Adrenal gland (tissue), 5 donors: ENCODE measurements around the gene PRDM15.

Experiments
- POLR2A ChIP-seq, 2 donors: fragments of 450-650 bp; IDR thresholded peaks; one replicate each; pipeline ENCODE4 v1.6.1; 2017; ENCODE audit warnings: antibody characterized with exemption in 2 of 2, mild to moderate bottlenecking in 2 of 2, moderate library complexity in 1 of 2
- TF ChIP-seq, protein P1 (sequence below), 6 experiments: fragments of 450-650 bp in 4 of 6; fragments of 200-600 bp in 2 of 6; sonication (generic) in 1 of 6; IDR thresholded peaks; 1 replicate in 5 of 6; 2 replicates in 1 of 6; pipeline versions ENCODE4 v1.5.1 to v1.8.0; 2016 to 2021; ENCODE audit warnings: antibody characterized with exemption in 6 of 6, mild to moderate bottlenecking in 2 of 6, moderate library complexity in 1 of 6
- donor health status: DM: no; HTN: no; CAD: no.

DNA sequence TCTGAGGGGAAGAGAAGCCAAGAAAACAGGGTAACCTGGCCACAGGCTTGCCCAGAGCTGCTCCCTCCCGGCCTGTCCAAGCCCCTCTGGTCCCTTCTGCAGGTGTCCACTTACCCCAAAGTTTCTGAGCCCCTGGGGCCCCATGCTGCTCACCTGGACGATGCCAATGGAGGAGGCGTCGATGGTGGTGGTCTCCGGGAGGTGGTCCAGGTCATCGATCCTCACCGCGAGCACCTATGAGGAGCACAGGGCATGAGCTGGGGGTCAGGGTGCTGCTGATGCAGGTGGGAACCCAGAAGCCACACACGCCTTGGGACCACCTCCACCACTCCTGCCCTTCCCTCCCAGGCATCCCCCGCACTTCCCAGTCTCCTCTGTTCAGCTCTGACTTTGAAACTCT, 74.8 kb downstream of the PRDM15 start:
- no peak for TF ChIP-seq POLR2A (IDR thresholded peaks at IDR 0.05)
- TF ChIP-seq, protein P1, sequence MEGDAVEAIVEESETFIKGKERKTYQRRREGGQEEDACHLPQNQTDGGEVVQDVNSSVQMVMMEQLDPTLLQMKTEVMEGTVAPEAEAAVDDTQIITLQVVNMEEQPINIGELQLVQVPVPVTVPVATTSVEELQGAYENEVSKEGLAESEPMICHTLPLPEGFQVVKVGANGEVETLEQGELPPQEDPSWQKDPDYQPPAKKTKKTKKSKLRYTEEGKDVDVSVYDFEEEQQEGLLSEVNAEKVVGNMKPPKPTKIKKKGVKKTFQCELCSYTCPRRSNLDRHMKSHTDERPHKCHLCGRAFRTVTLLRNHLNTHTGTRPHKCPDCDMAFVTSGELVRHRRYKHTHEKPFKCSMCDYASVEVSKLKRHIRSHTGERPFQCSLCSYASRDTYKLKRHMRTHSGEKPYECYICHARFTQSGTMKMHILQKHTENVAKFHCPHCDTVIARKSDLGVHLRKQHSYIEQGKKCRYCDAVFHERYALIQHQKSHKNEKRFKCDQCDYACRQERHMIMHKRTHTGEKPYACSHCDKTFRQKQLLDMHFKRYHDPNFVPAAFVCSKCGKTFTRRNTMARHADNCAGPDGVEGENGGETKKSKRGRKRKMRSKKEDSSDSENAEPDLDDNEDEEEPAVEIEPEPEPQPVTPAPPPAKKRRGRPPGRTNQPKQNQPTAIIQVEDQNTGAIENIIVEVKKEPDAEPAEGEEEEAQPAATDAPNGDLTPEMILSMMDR (IDR thresholded peaks at IDR 0.05): no peak
